HCT116 (cell line): ENCODE measurements around the gene ATP13A3. TPM values are rescaled to one million over a fixed set of nuclear protein-coding genes. Genes with fewer than 3 reads are reported as not detected.

Experiments used
- ATAC-seq: fragments of 200-7000 bp; cut with Tn5 transposase; 2 replicates; pipeline ENCODE4 v1.9.1; 2020; ENCODE audit warnings: mild to moderate bottlenecking, moderate library complexity
- BruUV-seq: library from RNA; stranded (reverse); fragments of 400-500 nt; replicated peaks from 2 replicates; lab custom pipeline; 2021; lab: Mats Ljungman, UMichigan
- CTCF ChIA-PET: fragments of 300-600 bp; sonication (Branson Sonifier 250); formaldehyde crosslinking; loops from one replicate; lab custom pipeline; 2021; ENCODE audit warnings: antibody characterized with exemption; lab: Charles Lee
- POLR2A ChIA-PET: fragments of 300-600, 350-600 bp; sonication (Branson Sonifier 250); formaldehyde crosslinking; loops from one replicate; lab custom pipeline; 2021; ENCODE audit warnings: antibody characterized with exemption; lab: Charles Lee
- RAD21 ChIA-PET, 2 experiments: fragments of 300-600 bp; sonication (Branson Sonifier 250); formaldehyde crosslinking; loops; one replicate each; lab custom pipeline; 2023; ENCODE audit warnings: low total read pairs in 2 of 2; ENCODE audit not compliant: uncharacterized antibody in 2 of 2, unreplicated experiment in 2 of 2, low non-redundant PET in 1 of 2; lab: Charles Lee
- DNase-seq: peaks from one replicate; pipeline ENCODE4 v3.0.0-alpha.2; 2010; ENCODE audit warnings: low read depth, low spot score
- H2AFZ ChIP-seq: fragments of 200-600 bp; shearing (Covaris generic), sonication (generic); 2 replicates; pipeline ENCODE4 v1.6.1; 2017; ENCODE audit warnings: low read depth, mixed run types, mixed read lengths, antibody characterized with exemption, low read length; ENCODE audit not compliant: poor library complexity, severe bottlenecking
- H3K27ac ChIP-seq: 2 replicates; pipeline ENCODE4 v1.5.1; 2012; ENCODE audit warnings: low read depth, low read length
- H3K27me3 ChIP-seq: fragments of 200-600 bp; sonication (generic); 2 replicates; pipeline ENCODE4 v1.6.1; 2016; ENCODE audit warnings: mixed run types, low read length, mixed read lengths; ENCODE audit not compliant: insufficient read depth
- H3K36me3 ChIP-seq, 2 experiments: fragments of 200-500 bp in 1 of 2; fragments of 200-600 bp in 1 of 2; sonication (Bioruptor generic) in 1 of 2; sonication (generic) in 1 of 2; 2 replicates each; pipeline versions ENCODE4 v1.5.1 to v1.6.1; 2014 to 2016; ENCODE audit warnings: low read length in 2 of 2, inconsistent platforms in 1 of 2, mixed read lengths in 1 of 2, mixed run types in 1 of 2; ENCODE audit not compliant: insufficient read depth in 2 of 2, control insufficient read depth in 1 of 2
- H3K4me1 ChIP-seq, 2 experiments: fragments of 200-600 bp in 1 of 2; sonication (generic) in 1 of 2; 2 replicates each; pipeline versions ENCODE4 v1.5.1 to v1.6.1; 2012 to 2017; ENCODE audit warnings: low read length in 2 of 2, inconsistent platforms in 1 of 2, mild to moderate bottlenecking in 1 of 2, mixed read lengths in 1 of 2, mixed run types in 1 of 2, moderate library complexity in 1 of 2; ENCODE audit not compliant: insufficient read depth in 2 of 2, control insufficient read depth in 1 of 2
- H3K4me2 ChIP-seq: fragments of 200-600 bp; sonication (generic); 2 replicates; pipeline ENCODE4 v1.6.1; 2017; ENCODE audit warnings: mixed run types, low read length, mixed read lengths
- H3K4me3 ChIP-seq, 2 experiments: fragments of 200-600 bp in 1 of 2; sonication (generic) in 1 of 2; replicated peaks in 1 of 2; 2 replicates each; pipeline ENCODE4 v1.5.1; 2011 to 2016; ENCODE audit warnings: low read length in 2 of 2, control low read depth in 1 of 2, low read depth in 1 of 2, mild to moderate bottlenecking in 1 of 2, mixed read lengths in 1 of 2, mixed run types in 1 of 2
- H3K79me2 ChIP-seq: fragments of 200-600 bp; sonication (generic); 2 replicates; pipeline ENCODE4 v1.6.1; 2017; ENCODE audit warnings: mild to moderate bottlenecking, mixed run types, low read length, moderate library complexity, mixed read lengths; ENCODE audit not compliant: insufficient read depth
- H3K9ac ChIP-seq: fragments of 200-600 bp; sonication (generic); 2 replicates; pipeline ENCODE4 v1.6.1; 2016; ENCODE audit warnings: low read length, mixed read lengths
- H3K9me2 ChIP-seq: fragments of 200-600 bp; sonication (generic), shearing (Covaris generic); 2 replicates; pipeline ENCODE4 v1.6.1; 2017; ENCODE audit warnings: mixed run types, mild to moderate bottlenecking, moderate library complexity; ENCODE audit not compliant: insufficient read depth
- H3K9me3 ChIP-seq, 2 experiments: fragments of 200-500 bp in 1 of 2; fragments of 200-600 bp in 1 of 2; sonication (Bioruptor generic) in 1 of 2; sonication (generic) in 1 of 2; 2 replicates each; pipeline ENCODE4 v1.6.1; 2014 to 2017; ENCODE audit warnings: low read length in 2 of 2, mixed read lengths in 2 of 2, inconsistent platforms in 1 of 2, low read depth in 1 of 2, mild to moderate bottlenecking in 1 of 2, mixed run types in 1 of 2, moderate library complexity in 1 of 2; ENCODE audit not compliant: control insufficient read depth in 1 of 2, insufficient read depth in 1 of 2
- H4K20me1 ChIP-seq: fragments of 200-600 bp; sonication (generic), shearing (Covaris generic); 2 replicates; pipeline ENCODE4 v1.6.1; 2017; ENCODE audit warnings: mixed run types, mild to moderate bottlenecking, moderate library complexity; ENCODE audit not compliant: insufficient read depth
- ATF3 ChIP-seq: IDR thresholded peaks from 2 replicates; pipeline ENCODE4 v1.6.1; 2012
- CBX3 ChIP-seq: IDR thresholded peaks from 2 replicates; pipeline ENCODE4 v1.6.1; 2012; ENCODE audit warnings: low read depth
- CTCF ChIP-seq, 3 experiments: fragments of 200-600 bp in 1 of 3; sonication (generic) in 1 of 3; IDR thresholded peaks in 2 of 3; conservative IDR thresholded peaks in 1 of 3; 2 replicates each; pipeline ENCODE4 v1.5.1; 2012 to 2017; ENCODE audit warnings: low read depth in 2 of 3, low read length in 2 of 3, antibody characterized with exemption in 1 of 3, borderline replicate concordance in 1 of 3, control low read depth in 1 of 3, mild to moderate bottlenecking in 1 of 3, mixed read lengths in 1 of 3, mixed run types in 1 of 3, moderate library complexity in 1 of 3; ENCODE audit not compliant: insufficient read depth in 1 of 3
- ELF1 ChIP-seq: IDR thresholded peaks from 2 replicates; pipeline ENCODE4 v1.6.1; 2012; ENCODE audit warnings: low read depth, borderline replicate concordance
- EZH2 ChIP-seq: fragments of 200-600 bp; sonication (generic); IDR thresholded peaks from 2 replicates; pipeline ENCODE4 v1.6.1; 2017; ENCODE audit warnings: antibody characterized with exemption, mixed run types
- EZH2phosphoT487 ChIP-seq: fragments of 200-600 bp; IDR thresholded peaks from 2 replicates; pipeline ENCODE4 v1.6.1; 2018; ENCODE audit warnings: antibody characterized with exemption, borderline replicate concordance
- FOSL1 ChIP-seq: IDR thresholded peaks from 2 replicates; pipeline ENCODE4 v1.6.1; 2012; ENCODE audit warnings: low read depth
- JUND ChIP-seq: IDR thresholded peaks from 2 replicates; pipeline ENCODE4 v1.6.1; 2012
- POLR2A ChIP-seq: IDR thresholded peaks from 2 replicates; pipeline ENCODE4 v1.7.0; 2011; ENCODE audit warnings: borderline replicate concordance; ENCODE audit not compliant: insufficient read depth, insufficient read length; ENCODE audit errors: extremely low read depth
- SIN3A ChIP-seq: IDR thresholded peaks from 2 replicates; pipeline ENCODE4 v1.6.1; 2012; ENCODE audit warnings: low read depth
- SP1 ChIP-seq: IDR thresholded peaks from 2 replicates; pipeline ENCODE4 v1.6.1; 2012; ENCODE audit warnings: low read depth
- SRF ChIP-seq: IDR thresholded peaks from 2 replicates; pipeline ENCODE4 v1.6.1; 2012; ENCODE audit warnings: low read depth
- YY1 ChIP-seq: IDR thresholded peaks from 2 replicates; pipeline ENCODE4 v1.6.1; 2011; ENCODE audit warnings: low read length, low read depth, moderate library complexity, mild to moderate bottlenecking; ENCODE audit not compliant: insufficient replicate concordance; ENCODE audit errors: extremely low read depth
- ZBTB33 ChIP-seq: IDR thresholded peaks from 2 replicates; pipeline ENCODE4 v1.6.1; 2011; ENCODE audit warnings: mild to moderate bottlenecking, low read length, moderate library complexity; ENCODE audit not compliant: insufficient replicate concordance; ENCODE audit errors: extremely low read depth
- ZFX ChIP-seq: fragments of 450-650 bp; IDR thresholded peaks from 2 replicates; pipeline ENCODE4 v1.6.1; 2017
- ZNF274 ChIP-seq: fragments of 200-500 bp; sonication (Bioruptor generic); IDR thresholded peaks from 2 replicates; pipeline ENCODE4 v1.6.1; 2014; ENCODE audit warnings: mild to moderate bottlenecking, low read depth, low read length, inconsistent platforms
- intact Hi-C: fragments of 100-400 bp; cut with micrococcal nuclease; formaldehyde crosslinking; loops from 2 replicates; pipeline ENCODE4 v1.10.0; 2022
- total RNA-seq: library from RNA; stranded (reverse); gene quantifications from one replicate; pipeline ENCODE4 v1.2.1, GENCODE V29; 2021; ENCODE audit not compliant: unreplicated experiment
- TF ChIP-seq, protein P1 (sequence below): IDR thresholded peaks from 2 replicates; pipeline ENCODE4 v1.6.1; 2012
- TF ChIP-seq, protein P2 (sequence below): IDR thresholded peaks from 2 replicates; pipeline ENCODE4 v1.6.1; 2012; ENCODE audit warnings: low read depth

ATP13A3 gene
- total RNA-seq, 1 experiment from 2014 or later: 139 TPM

GRCh38 chr3:194387276-194387675 lies 99.5 kb downstream of the ATP13A3 start:
- intact Hi-C loops: no loop called here
- RAD21 ChIA-PET: no interaction called here
- ATAC-seq (no peak), DNase-seq (no peak)
- Histone ChIP-seq H3K9ac (no peak overlapping the region), H3K36me3 (no peaks in the 10 kb centered on the region), H3K27me3 (no peaks in the 10 kb centered on the region), H3K9me2 (no peaks in the 10 kb centered on the region), H3K4me3 (no peak overlapping the region), H2AFZ (no peak overlapping the region), H3K27ac (no peak overlapping the region), H4K20me1 (no peaks in the 10 kb centered on the region), H3K79me2 (no peaks in the 10 kb centered on the region), H3K9me3 (peaks cover 0 to 6% of the 10 kb centered on the region in 2 experiments; a peak in 2 of 4 replicates), H3K4me2 (no peak overlapping the region), H3K4me1 (no peaks in the 10 kb centered on the region)
- no TSS peak for BruUV-seq
- TF ChIP-seq EZH2phosphoT487 (no peak), CTCF (IDR thresholded peaks at IDR 0.05 in 2 of 3, conservative IDR thresholded peaks at IDR 0.05 in 1 of 3; ENCODE audit: borderline replicate concordance in 1 of 3, insufficient read depth in 1 of 3, low read depth in 2 of 3, low read length in 2 of 3) (no peak), YY1 (no peak), ZBTB33 (no peak), SIN3A (no peak), ZNF274 (no peak), SRF (no peak), POLR2A (no peak), ZFX (no peak), SP1 (no peak), ELF1 (no peak), JUND (no peak), EZH2 (no peak), CBX3 (no peak), FOSL1 (no peak), ATF3 (no peak)
- TF ChIP-seq, protein P1, sequence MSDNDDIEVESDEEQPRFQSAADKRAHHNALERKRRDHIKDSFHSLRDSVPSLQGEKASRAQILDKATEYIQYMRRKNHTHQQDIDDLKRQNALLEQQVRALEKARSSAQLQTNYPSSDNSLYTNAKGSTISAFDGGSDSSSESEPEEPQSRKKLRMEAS: no peak
- TF ChIP-seq, protein P2, sequence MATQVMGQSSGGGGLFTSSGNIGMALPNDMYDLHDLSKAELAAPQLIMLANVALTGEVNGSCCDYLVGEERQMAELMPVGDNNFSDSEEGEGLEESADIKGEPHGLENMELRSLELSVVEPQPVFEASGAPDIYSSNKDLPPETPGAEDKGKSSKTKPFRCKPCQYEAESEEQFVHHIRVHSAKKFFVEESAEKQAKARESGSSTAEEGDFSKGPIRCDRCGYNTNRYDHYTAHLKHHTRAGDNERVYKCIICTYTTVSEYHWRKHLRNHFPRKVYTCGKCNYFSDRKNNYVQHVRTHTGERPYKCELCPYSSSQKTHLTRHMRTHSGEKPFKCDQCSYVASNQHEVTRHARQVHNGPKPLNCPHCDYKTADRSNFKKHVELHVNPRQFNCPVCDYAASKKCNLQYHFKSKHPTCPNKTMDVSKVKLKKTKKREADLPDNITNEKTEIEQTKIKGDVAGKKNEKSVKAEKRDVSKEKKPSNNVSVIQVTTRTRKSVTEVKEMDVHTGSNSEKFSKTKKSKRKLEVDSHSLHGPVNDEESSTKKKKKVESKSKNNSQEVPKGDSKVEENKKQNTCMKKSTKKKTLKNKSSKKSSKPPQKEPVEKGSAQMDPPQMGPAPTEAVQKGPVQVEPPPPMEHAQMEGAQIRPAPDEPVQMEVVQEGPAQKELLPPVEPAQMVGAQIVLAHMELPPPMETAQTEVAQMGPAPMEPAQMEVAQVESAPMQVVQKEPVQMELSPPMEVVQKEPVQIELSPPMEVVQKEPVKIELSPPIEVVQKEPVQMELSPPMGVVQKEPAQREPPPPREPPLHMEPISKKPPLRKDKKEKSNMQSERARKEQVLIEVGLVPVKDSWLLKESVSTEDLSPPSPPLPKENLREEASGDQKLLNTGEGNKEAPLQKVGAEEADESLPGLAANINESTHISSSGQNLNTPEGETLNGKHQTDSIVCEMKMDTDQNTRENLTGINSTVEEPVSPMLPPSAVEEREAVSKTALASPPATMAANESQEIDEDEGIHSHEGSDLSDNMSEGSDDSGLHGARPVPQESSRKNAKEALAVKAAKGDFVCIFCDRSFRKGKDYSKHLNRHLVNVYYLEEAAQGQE: no peak
- POLR2A ChIA-PET: no interaction called here
- CTCF ChIA-PET: no interaction called here
